HEK293T (cell line): ENCODE measurements around the gene BTK.

Experiments used
- ARNT ChIP-seq: fragments of 450-650 bp; IDR thresholded peaks from 2 replicates; pipeline ENCODE4 v1.6.1; 2017; ENCODE audit warnings: mild to moderate bottlenecking
- BHLHE40 ChIP-seq: fragments of 450-650 bp; IDR thresholded peaks from 2 replicates; pipeline ENCODE4 v1.6.1; 2016; ENCODE audit warnings: mild to moderate bottlenecking, moderate library complexity, borderline replicate concordance
- FOXA1 ChIP-seq: fragments of 450-650 bp; IDR thresholded peaks from 2 replicates; pipeline ENCODE4 v1.6.1; 2016; ENCODE audit warnings: mild to moderate bottlenecking
- FOXM1 ChIP-seq: fragments of 450-650 bp; IDR thresholded peaks from 2 replicates; pipeline ENCODE4 v1.6.1; 2017; ENCODE audit warnings: mild to moderate bottlenecking, borderline replicate concordance
- HDGF ChIP-seq: fragments of 450-650 bp; IDR thresholded peaks from 2 replicates; pipeline ENCODE4 v1.6.1; 2017; ENCODE audit warnings: antibody characterized with exemption, borderline replicate concordance
- SUZ12 ChIP-seq: fragments of 450-650 bp; IDR thresholded peaks from 2 replicates; pipeline ENCODE4 v1.6.1; 2016; ENCODE audit warnings: mild to moderate bottlenecking

DNA sequence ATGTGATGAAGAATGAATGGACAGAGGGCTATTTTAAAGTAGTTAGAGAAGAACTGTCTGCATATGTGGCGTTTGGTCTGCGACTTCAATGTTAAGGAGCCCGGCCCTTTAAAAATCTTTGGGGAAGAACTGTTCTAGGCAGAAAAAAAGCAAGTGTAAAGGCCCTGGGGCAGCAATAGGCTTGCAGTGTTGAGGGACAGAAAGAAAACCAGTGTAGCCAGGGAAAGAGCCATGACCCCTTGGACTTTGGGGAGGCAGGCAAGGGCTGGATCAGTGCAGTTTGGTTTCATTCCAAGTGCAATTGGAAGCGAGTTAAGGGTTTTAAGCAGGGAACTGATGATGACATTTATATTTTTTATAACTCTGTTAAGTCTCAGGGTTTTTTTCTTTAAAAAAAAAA lies 13.8 kb upstream of the BTK start:
- no peak for TF ChIP-seq SUZ12
- no peak for TF ChIP-seq BHLHE40
- no peak for TF ChIP-seq FOXM1
- no peak for TF ChIP-seq FOXA1
- no peak for TF ChIP-seq ARNT
- TF ChIP-seq HDGF = no peak
